Right atrium auricular region (tissue), 2 donors: ENCODE measurements around the gene SPOCK1. TPM values are rescaled to one million over a fixed set of nuclear protein-coding genes. Genes with fewer than 3 reads are reported as not detected.

Experiments
- DNase-seq: peaks from one replicate; pipeline ENCODE4 v3.0.0-alpha.2; 2019; ENCODE audit warnings: low spot score
- H3K27ac ChIP-seq, 2 donors: fragments of 200-600 bp; sonication (generic); 1 replicate in 1 of 2; 2 replicates in 1 of 2; pipeline ENCODE4 v1.5.1; 2016 to 2019
- H3K27me3 ChIP-seq, 2 donors: fragments of 200-600 bp; sonication (generic); one replicate each; pipeline versions ENCODE4 v1.5.1 to v1.6.0; 2017 to 2019
- H3K36me3 ChIP-seq: fragments of 200-600 bp; sonication (generic); one replicate; pipeline ENCODE4 v1.5.1; 2016
- H3K4me1 ChIP-seq, 2 donors: fragments of 200-600 bp; sonication (generic); one replicate each; pipeline versions ENCODE4 v1.5.1 to v1.6.0; 2017 to 2019
- H3K4me3 ChIP-seq, 2 donors: fragments of 200-600 bp; sonication (generic); 1 replicate in 1 of 2; 2 replicates in 1 of 2; pipeline ENCODE4 v1.5.1; 2017 to 2019; ENCODE audit warnings: mild to moderate bottlenecking in 1 of 2, moderate library complexity in 1 of 2
- H3K9me3 ChIP-seq, 2 donors: fragments of 200-600 bp; sonication (generic); one replicate each; pipeline ENCODE4 v1.5.1; 2019
- CTCF ChIP-seq, 2 donors: fragments of 200-600 bp; sonication (generic); IDR thresholded peaks; one replicate each; pipeline ENCODE4 v1.5.1; 2019; ENCODE audit warnings: antibody characterized with exemption in 2 of 2
- total RNA-seq, 2 donors: library from RNA; depleted of rRNA; stranded (reverse); fragments of >200 nt; gene quantifications; one replicate each; pipeline ENCODE4 v1.1.0, GENCODE V29; 2016

Gene SPOCK1
- total RNA-seq, 2 donors from 2014 or later: 59.8 to 84.5 TPM

- Histone ChIP-seq H3K27ac (peak overlapping the region in 1 of 2 donors; percentile 26), H3K4me1 (peaks cover 0 to 38% of the 10 kb centered on the region in 2 donors)
- no peak for TF ChIP-seq CTCF (IDR thresholded peaks at IDR 0.05)
Observed at GRCh38 chr5:137269274-137269673, 229.9 kb downstream of the SPOCK1 start.

GRCh38 chr5:137268646-137269045 lies 230.5 kb downstream of the SPOCK1 start:
- Histone ChIP-seq H3K36me3 (no peaks in the 10 kb centered on the region), H3K27me3 (no peaks in the 10 kb centered on the region), H3K27ac (peak overlapping the region in 1 of 2 donors; percentile 26), H3K9me3 (no peaks in the 10 kb centered on the region), H3K4me3 (no peak overlapping the region), H3K4me1 (peaks cover 0 to 42% of the 10 kb centered on the region in 2 donors)
- TF ChIP-seq CTCF (IDR thresholded peaks at IDR 0.05): no peak
- DNase-seq: no peak

More at GRCh38 chr5:137269274-137269673, 229.9 kb downstream of the SPOCK1 start:
- no peak for DNase-seq
- Histone ChIP-seq H3K36me3 (no peaks in the 10 kb centered on the region), H3K9me3 (no peaks in the 10 kb centered on the region), H3K27me3 (no peaks in the 10 kb centered on the region), H3K4me3 (no peak overlapping the region)

GRCh38 chr5:137266186-137266585 lies 232.9 kb downstream of the SPOCK1 start:
- no peak for TF ChIP-seq CTCF (IDR thresholded peaks at IDR 0.05)
- Histone ChIP-seq H3K9me3 (no peaks in the 10 kb centered on the region), H3K4me1 (peaks cover 0 to 42% of the 10 kb centered on the region in 2 donors), H3K4me3 (no peak overlapping the region), H3K27ac (no peak overlapping the region), H3K36me3 (no peaks in the 10 kb centered on the region), H3K27me3 (no peaks in the 10 kb centered on the region)
- no peak for DNase-seq

GRCh38 chr5:137265457-137265856 lies 233.7 kb downstream of the SPOCK1 start:
- peaks cover 0 to 42% of the 10 kb centered on the region in 2 donors for H3K4me1 ChIP-seq
- no peaks in the 10 kb centered on the region for H3K36me3 ChIP-seq
- no peak overlapping the region for H3K4me3 ChIP-seq
- no peak overlapping the region for H3K27ac ChIP-seq
- H3K27me3 ChIP-seq: no peaks in the 10 kb centered on the region
- no peak for DNase-seq
- no peaks in the 10 kb centered on the region for H3K9me3 ChIP-seq
- no peak for TF ChIP-seq CTCF (IDR thresholded peaks at IDR 0.05)

GRCh38 chr5:137264573-137264972 lies 234.6 kb downstream of the SPOCK1 start:
- no peak for DNase-seq
- H3K4me3 ChIP-seq: no peak overlapping the region
- no peaks in the 10 kb centered on the region for H3K9me3 ChIP-seq
- H3K4me1 ChIP-seq: peaks cover 0 to 35% of the 10 kb centered on the region in 2 donors
- H3K36me3 ChIP-seq: no peaks in the 10 kb centered on the region
- H3K27me3 ChIP-seq: no peaks in the 10 kb centered on the region
- peak overlapping the region; percentile 43 to 48 for H3K27ac ChIP-seq
- no peak for TF ChIP-seq CTCF (IDR thresholded peaks at IDR 0.05)

- H3K27me3 ChIP-seq: no peaks in the 10 kb centered on the region
- no peak overlapping the region for H3K4me3 ChIP-seq
- peak overlapping the region; percentile 43 to 48 for H3K27ac ChIP-seq
- no peak for DNase-seq
- TF ChIP-seq CTCF (IDR thresholded peaks at IDR 0.05): no peak
- no peaks in the 10 kb centered on the region for H3K36me3 ChIP-seq
- peaks cover 0 to 30% of the 10 kb centered on the region in 2 donors for H3K4me1 ChIP-seq
- H3K9me3 ChIP-seq: no peaks in the 10 kb centered on the region
Observed at GRCh38 chr5:137264041-137264440, 235.1 kb downstream of the SPOCK1 start.
